ENCODE results near the gene EML3.

GRCh38 chr11:62603776-62604299 lies 8.7 kb downstream of the EML3 start:
- TF ChIP-seq, protein P1, sequence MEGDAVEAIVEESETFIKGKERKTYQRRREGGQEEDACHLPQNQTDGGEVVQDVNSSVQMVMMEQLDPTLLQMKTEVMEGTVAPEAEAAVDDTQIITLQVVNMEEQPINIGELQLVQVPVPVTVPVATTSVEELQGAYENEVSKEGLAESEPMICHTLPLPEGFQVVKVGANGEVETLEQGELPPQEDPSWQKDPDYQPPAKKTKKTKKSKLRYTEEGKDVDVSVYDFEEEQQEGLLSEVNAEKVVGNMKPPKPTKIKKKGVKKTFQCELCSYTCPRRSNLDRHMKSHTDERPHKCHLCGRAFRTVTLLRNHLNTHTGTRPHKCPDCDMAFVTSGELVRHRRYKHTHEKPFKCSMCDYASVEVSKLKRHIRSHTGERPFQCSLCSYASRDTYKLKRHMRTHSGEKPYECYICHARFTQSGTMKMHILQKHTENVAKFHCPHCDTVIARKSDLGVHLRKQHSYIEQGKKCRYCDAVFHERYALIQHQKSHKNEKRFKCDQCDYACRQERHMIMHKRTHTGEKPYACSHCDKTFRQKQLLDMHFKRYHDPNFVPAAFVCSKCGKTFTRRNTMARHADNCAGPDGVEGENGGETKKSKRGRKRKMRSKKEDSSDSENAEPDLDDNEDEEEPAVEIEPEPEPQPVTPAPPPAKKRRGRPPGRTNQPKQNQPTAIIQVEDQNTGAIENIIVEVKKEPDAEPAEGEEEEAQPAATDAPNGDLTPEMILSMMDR (IDR thresholded peaks at IDR 0.05; ENCODE audit: control extremely low read depth in 1 of 3, insufficient read depth in 1 of 3, low read depth in 1 of 3, low read length in 3 of 3), result no peak
- TF ChIP-seq RNF2 (IDR thresholded peaks at IDR 0.05; ENCODE audit: borderline replicate concordance, low read depth, low read length, missing control alignments, poor library complexity, severe bottlenecking) (no peak), SIN3A (conservative IDR thresholded peaks at IDR 0.05 in 1 of 2, IDR thresholded peaks at IDR 0.05 in 1 of 2; ENCODE audit: low read depth in 1 of 2, low read length in 2 of 2) (no peak), POLR2A (IDR thresholded peaks at IDR 0.05; ENCODE audit: control extremely low read depth in 1 of 2, low read depth in 2 of 2, low read length in 2 of 2) (no peak), EZH2 (IDR thresholded peaks at IDR 0.05; ENCODE audit: low read depth, low read length, severe bottlenecking) (no peak), RFX5 (IDR thresholded peaks at IDR 0.05; ENCODE audit: borderline replicate concordance, low read depth, low read length) (no peak), BRCA1 (IDR thresholded peaks at IDR 0.05; ENCODE audit: low read depth, low read length) (no peak), NRF1 (IDR thresholded peaks at IDR 0.05; ENCODE audit: low read depth, low read length) (no peak), RXRA (IDR thresholded peaks at IDR 0.05; ENCODE audit: insufficient read depth, low read depth, low read length) (no peak)
